Neural progenitor cell (in vitro differentiated cells): ENCODE data around the gene HPRT1.

ENCODE experiments used
- CTCF ChIP-seq: fragments of 200-600 bp; sonication (generic); IDR thresholded peaks from 2 replicates; pipeline ENCODE4 v1.5.1; 2017; ENCODE audit warnings: antibody characterized with exemption, mild to moderate bottlenecking
- EZH2 ChIP-seq: fragments of 200-600 bp; sonication (generic); IDR thresholded peaks from 2 replicates; pipeline ENCODE4 v1.6.1; 2017; ENCODE audit warnings: antibody characterized with exemption, mild to moderate bottlenecking, moderate library complexity

DNA sequence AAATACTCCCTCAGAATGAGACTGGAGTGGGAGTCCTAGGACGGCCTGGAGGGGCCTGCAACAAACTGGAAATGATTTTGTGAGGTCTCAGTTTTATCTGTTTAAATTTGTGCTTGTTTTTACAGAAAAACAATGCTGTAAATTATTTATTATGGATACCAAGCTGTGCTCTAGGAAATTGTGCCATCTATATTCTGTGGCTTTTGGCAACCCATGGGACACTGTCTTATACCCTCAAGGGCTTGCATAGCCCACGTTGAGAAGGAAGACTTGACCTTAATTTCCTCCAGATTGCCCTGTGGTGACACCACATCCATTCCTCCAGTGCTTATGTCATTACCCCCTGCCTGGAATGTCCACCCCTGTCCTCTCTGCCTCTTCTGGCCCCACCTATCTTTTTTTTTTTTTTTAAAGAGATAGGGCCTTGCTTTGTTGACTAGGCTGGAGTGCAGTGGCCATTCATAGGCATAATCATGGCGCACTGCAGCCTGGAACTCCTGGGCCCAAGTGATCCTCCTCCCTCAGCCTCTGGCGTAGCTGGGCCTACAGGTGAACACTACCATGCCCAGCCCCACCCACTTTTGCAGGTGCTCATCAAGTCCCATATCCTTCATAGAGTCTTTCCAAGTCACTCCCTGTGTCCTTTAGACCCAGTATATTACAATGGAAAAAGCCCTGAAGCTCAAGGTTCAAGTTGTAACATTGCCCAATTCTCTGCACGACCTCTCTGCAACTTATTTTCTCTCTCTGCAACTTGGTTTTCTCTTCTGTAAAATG lies 77.4 kb downstream of the HPRT1 start:
- TF ChIP-seq CTCF (no peak), EZH2 (no peak)
